Kasumi-1 (cell line): Measurements from ENCODE around the gene RNF126.
A peak's percentile ranks its signal among the peaks of the same experiment; 100 is the strongest.
"Not testable (repeated sequence)": the region's sequence is repeated elsewhere in the genome, so short reads cannot be mapped to it uniquely, and the experiment has no call there.

Experiments used
- DNase-seq, 2 experiments: peaks; one replicate each; lab custom pipeline; 2025; lab: John Stamatoyannopoulos, UW

The RNF126 gene

DNA sequence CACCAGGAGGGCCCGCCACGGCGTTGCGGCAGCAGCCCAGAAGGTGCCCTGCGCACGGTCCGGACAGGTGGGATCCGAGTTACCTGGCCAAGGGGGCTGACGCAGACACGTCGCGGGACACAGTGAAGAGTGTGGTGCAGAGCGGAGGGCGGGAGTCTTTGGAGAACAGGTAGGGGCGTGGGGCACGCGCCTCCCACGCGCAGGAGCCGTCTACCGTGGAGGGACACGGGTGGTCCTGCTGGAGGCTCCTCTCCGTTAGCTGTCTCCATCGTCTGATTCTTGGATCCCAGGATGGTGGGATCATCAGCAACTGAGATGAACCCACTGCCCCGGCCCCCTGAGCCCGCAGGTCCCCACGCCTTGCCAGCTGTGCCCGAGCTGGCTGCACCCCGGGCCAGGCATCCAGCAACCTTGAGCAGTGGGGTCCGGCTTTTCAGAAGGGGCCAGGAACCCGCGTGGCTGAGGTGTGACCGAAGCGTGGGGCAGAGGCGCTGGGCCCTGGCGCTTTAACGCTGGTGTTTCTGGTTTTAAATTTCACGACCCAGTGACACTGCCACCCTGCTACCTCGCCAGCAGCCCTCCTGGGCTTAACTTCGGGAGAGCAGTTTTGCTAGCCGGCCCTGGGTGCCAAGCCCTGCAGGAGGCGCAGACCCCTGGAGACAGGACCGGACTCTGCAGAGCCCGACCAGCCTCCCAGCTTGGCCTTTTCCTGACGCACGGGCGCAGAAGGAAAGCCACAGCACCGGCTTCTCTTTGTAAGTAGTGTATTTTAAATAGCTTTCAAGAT, 16.0 kb downstream of the RNF126 start:
- DNase-seq, result no peak

DNA sequence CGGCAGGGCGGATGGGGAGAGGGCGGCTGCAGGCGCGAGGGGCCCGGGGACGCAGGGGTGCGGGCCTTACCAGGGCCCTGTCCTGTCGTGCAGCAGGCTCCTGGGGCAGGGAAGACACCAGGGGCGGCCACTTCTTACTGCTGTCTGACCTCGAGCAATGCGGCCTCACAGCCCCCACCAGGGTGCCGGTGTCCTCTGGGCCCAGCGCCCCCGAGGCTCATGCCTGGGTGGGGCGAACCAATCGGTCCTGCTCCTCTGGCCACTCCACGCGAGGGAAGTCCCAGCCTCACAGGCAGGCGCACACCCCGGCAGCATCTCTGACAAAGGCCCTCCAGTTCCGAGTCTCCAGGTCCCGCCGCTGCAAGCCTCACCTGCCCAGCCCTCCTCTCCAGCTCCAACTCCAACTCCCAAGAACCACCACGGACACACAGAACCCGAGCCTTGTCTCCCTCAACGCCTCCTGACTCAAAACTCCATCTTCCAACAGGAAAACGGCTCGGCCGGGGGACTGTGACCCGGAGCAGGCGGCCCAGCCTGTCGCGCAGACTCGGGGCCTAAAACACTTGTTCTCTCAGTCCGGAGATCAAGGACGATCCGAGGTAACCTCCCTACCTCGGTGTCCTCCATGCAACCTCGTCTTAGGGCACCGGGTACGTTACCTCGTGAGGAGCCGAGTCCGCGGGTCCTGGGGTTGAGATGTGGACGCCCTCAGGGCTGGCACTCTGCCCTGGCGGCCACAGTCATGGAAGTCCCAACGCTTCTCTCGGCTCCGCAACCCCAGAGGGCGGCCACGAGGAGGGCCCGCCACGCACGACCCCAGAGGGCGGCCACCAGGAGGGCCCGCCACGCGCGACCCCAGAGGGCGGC, 16.9 kb downstream of the RNF126 start:
- DNase-seq, result no peak

DNA sequence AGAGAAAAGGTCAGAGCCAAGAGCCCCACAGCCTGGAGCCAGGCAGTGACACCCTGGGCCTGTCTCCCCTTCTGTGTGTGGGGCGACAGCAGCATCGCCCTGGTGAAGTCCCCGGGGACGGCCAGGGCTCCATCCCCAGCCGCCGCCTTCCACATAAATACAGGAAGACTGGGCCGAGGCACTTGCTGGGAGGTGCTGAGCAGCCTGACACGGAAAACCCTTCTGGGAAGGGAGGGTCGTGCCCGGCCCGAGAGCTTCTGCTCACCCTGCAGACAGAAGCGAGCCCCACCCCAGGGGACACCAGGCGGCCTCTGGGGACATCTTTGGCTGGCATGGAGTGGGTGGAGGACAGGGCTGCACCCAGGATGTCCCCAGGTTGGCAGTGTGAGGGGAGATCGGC, 18.2 kb downstream of the RNF126 start:
- no peak for DNase-seq

GRCh38 chr19:644363-644762, 18.7 kb downstream of the RNF126 start:
- DNase-seq, result no peak

DNA sequence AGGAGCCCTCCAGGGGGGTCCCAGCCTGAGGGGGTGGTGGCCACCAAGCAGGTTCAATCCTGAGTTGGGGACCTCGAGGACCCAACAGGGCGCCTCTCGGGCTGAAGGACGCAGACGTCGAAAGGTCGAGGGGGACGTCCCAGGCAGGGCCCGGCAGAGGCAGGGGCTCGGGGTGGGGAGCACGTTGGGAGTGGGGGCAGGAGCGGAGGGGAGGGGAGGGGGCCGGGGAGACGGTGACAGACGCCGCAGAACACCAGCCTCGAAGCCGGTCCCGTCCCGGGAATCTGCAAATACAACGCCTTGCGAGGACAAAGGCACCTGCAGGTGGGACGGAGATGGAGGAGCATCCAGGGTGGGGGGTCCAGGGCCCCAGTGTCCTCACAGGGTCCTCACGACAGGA, 19.3 kb downstream of the RNF126 start:
- no peak for DNase-seq

DNA sequence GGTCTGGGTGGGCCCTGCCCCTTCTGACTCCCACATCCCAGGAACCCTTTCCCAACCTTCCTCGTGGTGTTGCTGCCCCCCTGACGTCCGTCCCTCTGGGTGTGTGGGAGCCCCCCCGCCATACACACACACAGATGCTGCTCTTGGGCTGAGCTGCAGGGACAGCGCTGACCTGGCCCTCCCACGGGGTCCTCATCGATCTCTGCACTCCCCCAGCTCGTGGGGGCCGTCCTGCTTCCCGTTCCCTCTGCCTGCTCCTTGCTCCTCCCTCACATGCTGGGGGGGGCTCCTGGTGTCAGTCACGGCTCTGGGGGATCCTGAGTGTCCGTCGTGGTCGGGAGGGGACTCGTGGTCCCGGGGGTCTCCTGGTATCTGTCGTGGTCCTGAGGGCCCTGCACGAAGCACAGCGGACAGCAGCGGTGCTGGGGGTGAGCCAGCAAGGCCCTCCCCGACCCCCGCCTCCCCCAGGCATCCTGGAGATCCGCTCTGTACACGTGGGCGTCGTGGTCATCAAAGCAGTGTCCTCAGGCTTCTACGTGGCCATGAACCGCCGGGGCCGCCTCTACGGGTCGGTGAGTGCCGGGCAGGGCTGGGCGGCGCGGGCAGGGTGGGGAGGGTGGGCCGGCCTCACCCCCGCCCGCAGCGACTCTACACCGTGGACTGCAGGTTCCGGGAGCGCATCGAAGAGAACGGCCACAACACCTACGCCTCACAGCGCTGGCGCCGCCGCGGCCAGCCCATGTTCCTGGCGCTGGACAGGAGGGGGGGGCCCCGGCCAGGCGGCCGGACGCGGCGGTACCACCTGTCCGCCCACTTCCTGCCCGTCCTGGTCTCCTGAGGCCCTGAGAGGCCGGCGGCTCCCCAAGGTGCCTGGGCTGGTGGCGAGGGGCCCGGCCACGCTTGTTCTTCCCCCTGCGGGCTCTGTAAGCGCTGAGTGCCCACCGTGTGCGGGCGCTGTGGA, 20.0 kb downstream of the RNF126 start:
- no peak for DNase-seq

DNA sequence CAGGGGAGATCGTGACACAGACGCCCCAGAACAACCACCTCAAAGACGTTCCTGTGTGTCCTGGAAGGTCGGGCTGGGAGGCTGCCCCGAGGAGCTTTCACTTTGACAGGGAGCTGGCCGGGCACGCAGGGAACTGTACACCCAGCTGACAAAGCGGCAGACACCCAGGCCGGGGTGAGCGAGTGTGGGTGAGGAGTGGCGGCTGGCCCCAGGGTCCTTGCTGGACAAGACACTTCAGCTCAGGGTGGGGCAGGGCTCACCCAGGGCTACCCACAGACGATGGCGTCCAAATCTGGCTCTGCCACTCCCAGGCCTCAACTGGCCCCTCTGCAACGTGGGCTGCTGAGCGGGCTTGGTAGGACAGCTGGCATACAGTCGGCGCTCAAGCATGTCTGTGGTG, 21.3 kb downstream of the RNF126 start:
- DNase-seq, result no peak

- DNase-seq, result no peak
Observed at GRCh38 chr19:640606-641189, 22.3 kb downstream of the RNF126 start.

DNA sequence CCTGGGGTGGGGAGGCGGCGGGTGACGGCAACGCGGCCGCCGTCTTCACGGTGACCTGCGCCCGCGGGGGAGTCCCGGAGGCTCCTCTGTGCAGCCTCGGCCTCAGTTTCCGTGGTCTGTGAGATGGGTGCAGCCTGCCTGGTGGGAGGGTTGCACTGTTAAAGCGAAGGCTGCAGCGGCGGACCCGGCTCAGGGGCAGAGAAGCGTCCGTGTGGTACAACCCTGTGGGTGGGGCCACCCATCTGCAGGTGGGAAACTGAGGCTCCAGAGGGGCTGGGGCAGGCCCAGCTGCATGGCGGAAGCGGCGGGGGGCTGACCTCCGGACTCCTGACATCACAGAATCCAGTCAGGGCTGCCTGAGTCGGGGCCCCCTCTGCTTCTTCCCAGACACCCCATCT, 22.9 kb downstream of the RNF126 start:
- no peak for DNase-seq

DNA sequence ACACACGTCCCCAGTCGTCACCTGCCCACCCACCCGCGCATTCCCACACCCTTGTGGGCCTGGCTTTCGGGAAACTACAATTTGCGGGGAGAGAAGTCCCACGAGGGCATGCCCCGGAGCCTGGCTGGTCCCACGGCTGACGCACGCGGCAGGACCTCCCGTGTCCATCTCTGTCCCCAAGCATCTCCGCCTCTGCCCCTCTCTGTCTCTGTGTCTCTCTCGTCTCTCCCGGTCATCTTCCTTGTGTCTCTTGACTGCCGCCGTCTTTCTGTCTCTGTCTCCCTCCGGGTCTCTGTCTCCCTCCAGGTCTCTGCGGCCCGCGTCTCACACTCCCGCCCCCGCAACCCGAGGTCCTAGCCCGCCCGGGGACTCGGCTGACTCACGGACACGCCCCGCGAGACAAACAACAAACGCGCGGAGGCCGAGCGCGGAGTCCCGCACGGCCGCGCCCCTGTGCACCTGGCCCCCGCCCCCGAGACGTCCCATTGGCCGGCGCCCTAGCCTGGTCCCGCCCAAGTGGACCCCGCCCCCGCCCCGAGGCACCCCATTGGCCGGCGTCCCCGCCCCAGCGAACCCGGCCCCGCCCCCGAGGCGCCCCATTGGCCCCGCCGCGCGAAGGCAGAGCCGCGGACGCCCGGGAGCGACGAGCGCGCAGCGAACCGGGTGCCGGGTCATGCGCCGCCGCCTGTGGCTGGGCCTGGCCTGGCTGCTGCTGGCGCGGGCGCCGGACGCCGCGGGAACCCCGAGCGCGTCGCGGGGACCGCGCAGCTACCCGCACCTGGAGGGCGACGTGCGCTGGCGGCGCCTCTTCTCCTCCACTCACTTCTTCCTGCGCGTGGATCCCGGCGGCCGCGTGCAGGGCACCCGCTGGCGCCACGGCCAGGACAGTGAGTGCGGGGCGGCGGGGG, 23.5 kb downstream of the RNF126 start, which contains the start of gene FGF22:
FGF22 (plus strand) TSS at position 627 of the 908 bp plus-strand sequence; CDS start at position 674, 47 bp downstream.
- DNase-seq, result peak; percentile 60 to 66

DNA sequence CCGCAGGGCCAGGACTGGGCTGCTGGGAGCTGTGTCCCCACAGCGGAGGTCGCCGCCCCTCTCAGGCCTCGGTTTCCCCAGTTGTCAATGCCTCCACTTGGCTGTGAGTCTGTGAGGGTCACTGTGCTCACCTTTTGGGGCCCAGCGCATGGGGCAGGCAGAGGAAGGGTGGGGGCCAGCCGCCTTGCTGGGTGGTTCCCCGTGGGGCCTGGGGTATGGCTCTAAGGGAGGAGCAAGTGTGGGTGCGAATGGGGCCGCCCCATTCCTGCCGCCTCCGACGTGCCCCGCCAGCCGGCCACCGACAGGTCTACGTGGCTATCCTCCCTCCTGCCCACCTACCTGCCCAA, 24.1 kb downstream of the RNF126 start:
- DNase-seq, result no peak

DNA sequence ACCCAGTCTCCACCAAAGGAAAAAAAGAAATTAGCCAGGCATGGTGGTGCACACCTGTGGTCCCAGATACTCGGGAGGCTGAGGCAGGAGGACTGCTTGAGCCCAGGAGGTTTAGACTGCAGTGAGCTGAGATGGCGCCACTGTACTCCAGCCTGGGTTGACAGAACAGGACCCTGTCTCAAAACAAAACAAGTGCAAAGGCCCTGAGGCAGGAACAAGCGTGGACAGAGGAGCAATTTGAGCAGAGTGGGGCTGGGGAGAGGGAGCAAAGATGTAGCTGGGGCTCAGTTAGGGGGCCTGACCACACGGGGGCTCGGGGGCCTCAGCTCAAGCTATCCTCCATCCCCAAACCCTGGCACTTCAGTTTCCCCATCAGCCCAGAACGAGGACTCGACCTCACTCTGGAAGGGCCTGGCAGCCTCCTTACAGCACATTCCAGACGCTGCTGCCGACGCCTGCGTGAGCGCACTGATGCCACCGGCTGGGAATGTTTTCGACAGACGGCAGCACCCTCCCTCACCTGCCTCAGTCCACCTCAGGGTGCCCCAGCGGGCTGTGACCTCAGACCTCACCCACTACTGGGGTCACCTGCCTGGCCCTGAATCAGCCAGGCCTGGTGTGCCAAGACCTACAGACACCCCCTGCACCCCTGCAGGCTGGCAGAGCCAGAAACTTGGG, 27.9 kb downstream of the RNF126 start:
- DNase-seq, result no peak

DNA sequence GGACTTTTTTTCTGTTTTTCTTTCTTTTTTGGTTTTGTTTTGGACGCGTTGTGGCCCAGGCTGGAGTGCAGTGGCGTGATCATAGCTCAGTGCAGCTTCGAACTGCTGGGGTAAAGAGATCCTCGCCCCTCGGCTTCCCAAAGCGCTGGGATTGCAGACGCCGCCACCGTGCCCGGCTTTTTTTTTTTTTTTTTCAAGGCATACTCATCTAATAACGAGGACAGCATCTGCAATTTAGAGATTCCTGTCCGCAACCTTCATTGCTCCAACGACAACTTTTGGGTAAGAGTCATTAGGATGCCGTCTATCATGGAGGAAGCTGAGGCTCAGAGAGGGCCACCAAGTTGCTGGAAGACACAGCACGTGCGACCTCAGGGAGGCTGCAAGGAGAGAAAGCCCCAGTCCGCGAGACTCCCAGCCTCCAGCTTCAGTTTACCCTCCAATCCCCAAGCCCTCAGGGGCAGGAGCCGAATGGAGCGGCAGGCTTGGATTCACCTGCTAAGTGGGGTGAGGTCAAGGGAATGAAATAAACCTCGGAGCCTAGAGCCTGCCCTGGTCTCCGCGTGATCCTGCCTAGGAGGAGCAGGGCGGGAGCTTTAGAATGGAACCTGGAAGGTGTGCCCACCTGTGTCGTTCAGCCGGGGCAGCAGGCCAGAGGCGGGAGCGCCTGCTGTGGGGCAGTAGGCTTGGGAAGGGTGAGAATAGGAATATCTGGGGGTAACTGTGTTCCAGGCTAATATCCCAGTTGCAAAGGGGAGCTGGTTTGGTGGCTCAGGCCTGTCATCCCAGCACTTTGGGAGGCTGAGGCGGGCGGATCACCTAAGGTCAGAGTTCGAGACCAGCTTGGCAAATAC, 29.0 kb downstream of the RNF126 start:
- DNase-seq, result peak in 1 of 2 experiments; percentile 4

- peak; percentile 96 to 97 for DNase-seq
Observed at GRCh38 chr19:633068-633785, 29.8 kb downstream of the RNF126 start, which contains the start of gene POLRMT. Gene POLRMT, minus strand, starts transcription at chr19:633537. Its CDS starts 25 bp downstream, at chr19:633512.

- peak; percentile 49 to 58 for DNase-seq
Observed at GRCh38 chr19:632579-633067, 30.4 kb downstream of the RNF126 start.

GRCh38 chr19:629961-630714, 32.9 kb downstream of the RNF126 start:
- no peak for DNase-seq

GRCh38 chr19:629515-629914, 33.5 kb downstream of the RNF126 start:
- not testable (repeated sequence) for DNase-seq
